UCSD-AML1 (cell line): ENCODE data around the gene C1orf115.
"Not testable (repeated sequence)": the region's sequence is repeated elsewhere in the genome, so short reads cannot be mapped to it uniquely, and the experiment has no call there.

Source experiments
- DNase-seq: peaks from one replicate; lab custom pipeline; 2025; ENCODE audit not compliant: unreplicated experiment; lab: John Stamatoyannopoulos, UW

The C1orf115 gene

GRCh38 chr1:220690140-220691052, at the start of gene C1orf115:
Gene C1orf115 (plus strand): TSS chr1:220690363. CDS start chr1:220690403, 40 bp downstream.
- DNase-seq, result peak; percentile 57

- no peak for DNase-seq
Measured at GRCh38 chr1:220642285-220642684, 47.9 kb upstream of the C1orf115 start.

- no peak for DNase-seq
Measured at GRCh38 chr1:220652995-220653394, 37.2 kb upstream of the C1orf115 start.

DNA sequence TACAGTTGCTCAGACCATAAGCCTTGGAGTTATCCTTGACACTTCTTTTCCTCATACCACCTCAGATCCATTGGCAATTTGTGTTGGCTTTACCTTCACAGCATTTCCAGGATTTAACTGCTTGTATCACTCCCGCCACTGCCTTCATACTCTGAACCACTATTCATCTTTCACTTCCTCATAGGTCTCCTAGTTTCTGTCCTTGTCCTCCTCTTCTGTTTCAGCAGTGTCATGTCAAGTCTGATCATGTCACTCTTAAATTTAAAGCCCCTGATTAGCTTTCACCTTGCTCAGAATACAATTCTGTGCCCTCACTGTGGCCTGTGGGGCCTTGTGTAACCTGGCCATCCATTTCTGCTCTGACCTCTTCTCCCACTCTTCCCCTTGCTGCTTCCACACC, 34.7 kb upstream of the C1orf115 start:
- DNase-seq, result no peak

DNA sequence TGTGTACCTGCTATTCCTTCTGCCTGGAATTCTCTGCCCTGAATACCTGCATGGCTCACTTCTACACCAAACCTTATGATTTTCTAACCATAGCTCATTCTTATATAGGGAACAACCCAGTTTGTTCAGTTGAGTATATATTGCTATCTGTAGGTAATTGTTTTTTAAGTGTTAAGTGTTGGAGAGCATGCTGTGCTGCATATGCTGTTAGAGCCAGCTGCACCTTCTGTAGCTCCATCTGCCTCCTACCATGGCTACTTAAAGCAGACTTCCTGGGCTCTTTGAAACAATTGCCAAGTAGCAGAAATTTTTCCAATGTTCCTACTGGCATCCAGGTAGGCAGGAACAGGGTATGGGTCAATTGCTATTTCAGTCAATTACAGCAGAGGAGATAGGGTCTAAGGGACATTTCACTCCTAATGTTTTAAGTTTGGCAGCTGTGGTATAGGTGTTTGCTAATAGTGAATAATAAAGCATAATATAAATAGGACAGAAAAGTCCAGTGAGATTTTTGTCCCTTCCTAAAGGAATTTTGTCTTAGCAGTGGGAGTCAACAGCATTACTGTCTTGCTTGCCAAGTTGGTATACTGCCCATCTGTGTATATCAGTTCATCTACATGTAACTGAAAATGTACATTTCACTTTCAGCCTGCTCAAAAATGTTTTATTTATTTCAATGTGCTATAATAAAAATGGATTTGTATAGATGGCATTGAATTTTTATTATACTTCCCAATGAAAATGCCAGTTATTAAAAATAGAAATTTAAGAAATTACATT, 34.0 kb upstream of the C1orf115 start:
- DNase-seq, result no peak

- DNase-seq, result no peak
Measured at GRCh38 chr1:220666349-220666748, 23.8 kb upstream of the C1orf115 start.

DNA sequence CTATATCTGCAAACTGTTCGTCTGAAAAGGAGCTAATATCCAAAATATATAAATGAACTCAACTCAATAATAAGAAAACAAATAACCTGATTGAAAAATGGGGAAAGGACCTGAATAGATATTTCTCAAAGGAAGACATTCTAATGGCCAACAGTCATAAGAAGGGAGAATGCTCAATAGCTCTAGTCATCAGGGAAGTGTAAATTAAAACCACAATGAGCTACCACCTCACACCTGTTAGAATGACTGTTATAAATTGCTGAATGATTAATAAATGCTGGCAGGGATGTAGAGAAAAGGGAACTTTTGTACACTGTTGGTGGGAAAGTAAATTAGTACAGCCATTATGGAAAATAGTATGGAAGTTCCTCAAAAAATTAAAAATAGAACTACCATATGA, 21.2 kb upstream of the C1orf115 start:
- DNase-seq, result no peak

GRCh38 chr1:220670365-220670764, 19.8 kb upstream of the C1orf115 start:
- no peak for DNase-seq

DNA sequence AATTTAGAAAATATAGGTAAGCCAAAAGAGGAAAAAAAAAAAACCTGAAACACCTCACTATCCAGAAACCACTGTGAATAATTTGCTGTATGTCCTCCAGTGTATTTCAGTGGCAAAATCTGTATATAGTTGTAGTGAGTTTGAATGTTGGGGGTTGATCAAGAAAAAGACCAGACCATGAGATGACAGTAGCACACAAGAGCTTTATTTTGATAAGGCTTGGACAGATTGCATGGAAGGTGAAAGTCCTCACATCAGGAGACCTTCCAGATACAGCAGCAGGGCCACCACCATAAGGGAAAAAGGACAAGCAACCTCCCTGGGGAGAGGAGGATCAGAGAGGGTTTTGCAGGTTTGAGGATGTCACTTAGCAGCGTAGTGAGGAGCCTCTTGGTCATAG, 16.2 kb upstream of the C1orf115 start:
- DNase-seq, result no peak

GRCh38 chr1:220677251-220677650, 12.9 kb upstream of the C1orf115 start:
- no peak for DNase-seq

- DNase-seq, result no peak
Measured at GRCh38 chr1:220680085-220680687, 10.0 kb upstream of the C1orf115 start.

GRCh38 chr1:220681220-220681880, 8.8 kb upstream of the C1orf115 start:
- no peak for DNase-seq

DNA sequence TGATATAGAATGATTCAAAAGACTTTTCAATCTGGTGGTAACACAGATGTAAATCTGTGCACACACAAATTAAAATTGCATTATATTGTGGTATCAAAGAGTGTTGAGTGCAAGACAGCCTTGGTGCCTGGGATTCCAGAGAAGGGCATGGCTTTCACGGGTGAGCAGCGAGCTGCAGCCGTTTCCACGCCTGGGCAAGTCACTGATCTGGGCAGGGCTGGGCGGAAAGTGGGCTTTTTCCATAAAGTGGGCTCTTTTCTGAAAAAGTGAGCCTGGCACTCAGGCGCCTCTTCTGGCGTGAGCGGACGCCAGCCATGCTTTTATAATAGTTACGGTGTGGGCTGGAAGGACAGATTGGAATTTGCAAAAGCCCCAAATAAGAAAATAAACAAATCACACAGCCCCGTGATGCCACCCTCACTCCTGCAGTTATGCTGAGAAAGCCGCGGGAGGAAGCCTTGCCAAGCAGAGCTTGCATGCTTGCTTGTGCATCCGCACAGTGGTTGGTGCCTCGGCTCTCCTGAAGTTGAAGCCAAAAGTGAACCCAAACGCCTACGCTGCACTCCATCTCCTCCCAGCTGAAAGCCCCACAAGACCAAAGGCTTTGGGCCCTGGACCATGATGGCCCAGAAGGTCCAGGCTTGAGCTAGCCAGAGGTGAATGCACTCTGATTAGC, 7.1 kb upstream of the C1orf115 start:
- DNase-seq, result no peak

DNA sequence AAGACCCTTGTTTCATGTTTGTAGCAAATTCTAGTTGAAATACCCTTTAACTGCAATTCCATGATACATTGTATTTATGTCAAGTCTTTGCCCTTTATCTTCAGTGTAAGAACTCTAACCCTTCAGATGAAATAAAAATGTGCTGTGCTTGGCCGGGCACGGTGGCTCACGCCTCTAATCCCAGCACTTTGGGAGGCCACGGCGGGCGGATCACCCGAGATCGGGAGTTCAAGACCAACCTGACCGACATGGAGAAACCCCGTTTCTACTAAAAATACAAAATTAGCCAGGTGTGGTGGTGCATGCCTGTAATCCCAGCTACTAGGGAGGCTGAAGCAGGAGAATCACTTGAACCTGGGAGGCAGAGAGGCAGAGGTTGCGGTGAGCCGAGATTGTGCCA, 6.4 kb upstream of the C1orf115 start:
- not testable (repeated sequence) for DNase-seq

DNA sequence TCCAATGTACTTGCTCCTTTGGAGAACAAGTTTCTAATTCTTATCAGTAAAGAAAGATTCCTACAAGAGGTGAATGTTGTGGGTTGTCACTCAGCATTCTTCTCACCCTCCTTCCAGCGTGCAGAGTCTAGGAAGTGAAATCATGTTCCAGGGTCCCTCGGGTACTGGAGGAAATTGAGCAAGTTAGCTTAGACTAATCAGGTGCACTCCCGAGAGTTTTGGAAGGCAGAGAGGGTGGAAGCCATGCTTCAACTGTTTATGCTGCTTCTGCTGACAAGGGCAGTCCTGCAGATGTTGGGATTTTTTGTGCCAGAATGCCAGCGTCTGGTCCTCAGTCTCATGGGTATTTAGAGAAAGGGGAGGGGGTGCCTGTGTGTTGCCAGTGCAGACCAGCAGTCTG, 5.3 kb upstream of the C1orf115 start:
- no peak for DNase-seq

DNA sequence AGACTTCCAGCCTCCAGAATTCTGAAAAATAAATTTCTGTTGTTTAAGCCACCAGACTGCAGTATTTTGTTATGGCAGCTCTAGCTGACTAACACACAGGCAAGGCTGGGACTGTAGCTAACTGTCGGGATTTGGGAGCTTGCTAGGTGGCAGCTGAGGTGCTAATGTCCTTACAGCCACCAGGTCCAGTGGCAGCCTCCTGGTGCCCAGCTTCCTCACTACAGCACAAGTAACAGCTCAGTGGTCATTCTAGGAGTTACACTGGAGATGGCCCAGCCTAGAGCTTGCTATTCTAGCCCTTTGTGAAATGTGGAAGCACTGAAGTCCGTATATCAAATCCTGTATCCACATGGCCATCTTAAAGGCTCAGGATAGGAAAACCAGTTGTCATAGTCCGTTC, 4.3 kb upstream of the C1orf115 start:
- DNase-seq, result no peak

- DNase-seq, result no peak
Measured at GRCh38 chr1:220687809-220688208, 2.4 kb upstream of the C1orf115 start.

GRCh38 chr1:220689666-220690065, 497 bp upstream of the C1orf115 start:
- no peak for DNase-seq

DNA sequence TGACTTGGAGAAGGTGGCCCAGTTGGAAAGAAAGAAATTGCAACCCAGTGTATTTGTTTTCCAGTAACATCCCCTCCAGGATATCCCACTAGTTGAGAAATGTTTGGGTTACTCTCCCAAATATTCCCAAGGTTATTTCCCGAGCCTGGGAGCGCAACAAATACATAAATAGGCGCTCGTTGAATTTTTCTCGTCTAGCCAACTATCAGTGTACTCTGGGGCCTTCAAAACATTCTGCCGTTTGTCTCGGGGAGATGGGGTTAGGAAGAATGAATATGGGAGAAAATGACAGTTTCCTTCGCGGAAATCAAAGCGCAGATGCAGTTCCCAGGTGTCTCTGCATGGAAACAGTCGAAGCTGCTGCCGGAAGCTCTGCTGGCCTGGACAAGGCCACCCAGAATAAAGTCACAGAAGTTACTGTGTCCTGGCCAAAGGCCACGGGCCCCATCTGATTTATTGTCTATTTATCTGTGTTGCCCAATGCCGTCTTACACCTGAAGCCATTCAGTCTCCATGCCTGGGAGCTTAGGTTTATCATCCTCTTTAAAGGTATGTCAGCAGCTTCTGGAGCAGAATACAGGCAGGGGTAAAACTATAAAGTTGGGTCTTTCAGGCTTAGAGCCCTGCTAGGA, 1.0 kb downstream of the C1orf115 start:
- DNase-seq, result no peak
